HG03039 (cell line): Measurements from ENCODE around the gene FAM149B1.

ENCODE experiments used
- ATAC-seq: cut with Tn5 transposase; IDR thresholded peaks from one replicate; pipeline ENCODE4 v1.9.1; 2021; ENCODE audit warnings: mild to moderate bottlenecking, moderate library complexity; ENCODE audit not compliant: unreplicated experiment

FAM149B1 gene

DNA sequence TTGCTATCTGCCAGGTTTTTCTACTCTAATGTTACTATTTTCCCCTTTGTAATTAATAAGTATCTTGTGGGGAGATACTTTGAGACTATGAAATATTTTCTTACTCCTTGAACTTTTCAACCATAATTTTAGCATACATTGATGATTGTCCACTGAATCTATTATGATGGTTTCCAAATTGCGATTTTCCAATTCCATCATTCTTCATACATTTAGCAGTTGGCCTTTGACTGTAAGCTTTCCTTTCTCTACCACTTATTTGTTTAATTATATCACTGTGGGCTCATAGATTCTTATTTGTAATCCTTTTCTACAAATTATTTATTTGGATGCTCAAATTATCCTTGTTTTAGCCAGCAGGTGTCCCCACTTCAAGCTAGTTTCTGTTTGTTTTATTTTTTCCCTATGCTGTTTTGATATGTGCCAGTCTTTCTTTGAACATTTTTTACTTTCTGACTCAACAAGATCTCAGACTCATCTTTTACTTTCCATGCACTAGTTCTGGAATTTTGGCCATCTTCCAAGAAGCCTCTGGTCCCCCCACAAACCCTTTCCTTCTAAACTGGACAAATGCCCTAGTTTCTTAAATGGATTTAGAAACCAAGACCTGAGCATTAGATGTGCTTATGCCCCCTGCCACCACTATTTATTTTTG, 95.9 kb downstream of the FAM149B1 start:
- no peak for ATAC-seq

DNA sequence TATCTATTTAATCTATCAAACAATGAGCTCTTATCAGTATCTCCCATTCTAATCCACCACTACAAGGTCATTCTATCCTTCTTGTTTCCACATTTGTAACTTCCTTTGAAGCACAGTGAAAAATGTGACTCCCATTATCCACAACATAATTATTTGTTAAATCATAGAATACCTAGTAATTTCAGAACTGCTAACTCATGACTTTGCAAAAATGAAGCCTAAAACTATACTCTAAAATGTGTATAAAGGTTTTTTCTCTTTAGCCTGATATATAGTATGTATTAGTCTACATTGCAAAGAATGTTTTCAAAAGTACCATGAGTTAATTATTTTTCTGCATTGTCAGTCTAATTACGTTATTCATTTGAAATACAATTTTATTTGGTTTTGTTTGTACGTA, 96.5 kb downstream of the FAM149B1 start:
- no peak for ATAC-seq

GRCh38 chr10:73281097-73281496, 113.2 kb downstream of the FAM149B1 start:
- ATAC-seq: no peak

GRCh38 chr10:73287441-73287840, 119.5 kb downstream of the FAM149B1 start:
- no peak for ATAC-seq

DNA sequence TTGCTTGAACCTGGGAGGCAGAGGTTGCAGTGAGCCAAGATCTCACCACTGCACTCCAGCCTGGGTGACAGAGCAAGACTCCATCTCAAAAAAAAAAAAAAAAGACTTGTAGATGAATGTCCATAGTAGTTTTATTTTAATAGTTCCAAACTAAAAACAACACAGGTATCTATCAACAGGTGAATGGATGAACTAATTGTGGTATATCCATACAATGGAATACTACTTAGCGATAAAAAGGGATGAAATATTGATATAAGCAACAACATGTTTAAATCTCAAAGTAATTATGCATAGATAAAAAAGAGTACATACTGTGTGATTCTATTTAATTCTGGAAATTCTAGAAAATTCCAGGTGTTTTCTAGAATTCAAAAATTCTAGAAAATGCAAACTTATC, 122.0 kb downstream of the FAM149B1 start:
- ATAC-seq: no peak

DNA sequence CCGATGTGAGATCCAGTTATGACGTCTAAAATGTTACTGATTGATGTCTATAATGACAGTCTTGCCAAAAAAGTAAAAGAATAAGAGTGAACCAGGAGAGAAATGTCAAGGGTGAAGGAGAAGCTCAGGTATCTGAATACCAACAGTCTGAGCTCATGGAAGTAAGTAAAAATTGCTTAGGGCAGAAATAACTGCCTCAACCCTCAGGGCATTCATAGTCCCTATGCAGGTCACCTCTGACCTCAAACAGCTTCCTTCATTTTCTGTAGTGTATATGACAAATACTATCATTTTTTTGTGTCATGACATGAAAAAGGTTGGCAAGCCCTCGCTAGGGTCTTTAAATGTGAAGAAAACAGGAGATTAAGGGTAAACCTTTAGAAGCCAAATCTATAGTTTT, 125.5 kb downstream of the FAM149B1 start:
- no peak for ATAC-seq
